Activated T-helper 1 cell treated with Interleukin-2 at 50 U/mL for 16 hours (primary cell): Measurements from ENCODE around the gene EEA1.

Experiments
- DNase-seq: peaks from one replicate; pipeline ENCODE4 v3.0.0-alpha.2; 2020; ENCODE audit warnings: low read depth

The EEA1 gene

GRCh38 chr12:92879698-92880322 is 49.3 kb downstream of the EEA1 start:
- no peak for DNase-seq

DNA sequence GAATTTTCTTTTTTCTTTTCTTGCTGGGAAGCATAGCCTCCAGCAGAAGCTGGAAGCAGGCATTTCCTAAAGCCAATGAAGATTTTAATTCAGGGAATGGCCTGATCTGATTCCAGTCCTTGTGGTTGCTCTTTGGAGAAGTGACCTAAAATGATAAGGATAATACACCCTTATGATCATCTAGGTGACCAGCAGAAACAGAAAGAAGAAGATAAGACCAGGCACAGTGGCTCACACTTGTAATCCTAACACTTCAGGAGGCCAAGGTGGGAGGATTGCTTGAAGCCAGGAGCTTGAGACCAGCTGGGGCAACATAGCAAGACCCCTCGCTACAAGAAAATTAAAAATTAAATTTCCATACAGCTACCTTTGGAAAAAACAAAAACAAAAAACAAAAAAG is 51.2 kb downstream of the EEA1 start:
- DNase-seq = no peak

GRCh38 chr12:92876496-92876895 is 52.6 kb downstream of the EEA1 start:
- no peak for DNase-seq

DNA sequence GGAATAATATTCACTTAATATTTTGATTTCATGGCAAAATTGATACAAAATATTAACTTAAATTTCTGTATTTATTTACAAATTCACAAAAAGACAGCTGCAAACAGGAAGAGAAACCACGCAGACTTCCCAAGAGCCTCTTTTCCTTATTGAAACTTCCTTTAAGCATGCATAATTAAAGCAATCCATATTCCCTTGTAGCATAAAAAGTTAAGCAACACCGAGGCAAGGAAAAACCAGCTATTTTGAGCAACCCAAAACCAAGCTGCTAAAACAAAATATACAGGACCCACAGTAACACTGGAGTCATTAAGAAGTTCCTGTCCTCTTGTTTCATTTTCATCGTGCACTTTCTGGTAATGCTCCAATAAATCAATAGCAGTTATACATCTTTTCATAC is 58.0 kb downstream of the EEA1 start:
- DNase-seq = no peak

- DNase-seq = no peak
Measured at GRCh38 chr12:92866418-92866817, 62.7 kb downstream of the EEA1 start.

DNA sequence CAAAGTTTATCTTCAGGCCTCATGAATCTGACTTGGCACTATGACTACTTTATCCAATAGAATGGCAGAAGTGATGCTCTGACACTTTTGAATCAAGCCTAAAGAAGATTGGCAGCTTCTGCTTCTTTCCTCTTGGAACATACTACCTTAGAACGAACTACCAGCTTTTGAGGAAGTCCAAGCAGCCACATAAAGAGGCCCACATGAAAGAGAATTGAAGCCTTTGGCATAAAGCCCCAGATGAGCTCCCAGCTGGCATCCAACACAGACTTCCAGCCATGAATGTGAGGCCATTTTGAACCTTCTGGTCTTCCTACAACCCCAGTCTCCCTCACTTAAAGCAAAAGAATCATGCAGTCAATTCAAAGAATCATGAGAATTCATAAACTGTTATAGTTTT is 65.8 kb downstream of the EEA1 start:
- no peak for DNase-seq

DNA sequence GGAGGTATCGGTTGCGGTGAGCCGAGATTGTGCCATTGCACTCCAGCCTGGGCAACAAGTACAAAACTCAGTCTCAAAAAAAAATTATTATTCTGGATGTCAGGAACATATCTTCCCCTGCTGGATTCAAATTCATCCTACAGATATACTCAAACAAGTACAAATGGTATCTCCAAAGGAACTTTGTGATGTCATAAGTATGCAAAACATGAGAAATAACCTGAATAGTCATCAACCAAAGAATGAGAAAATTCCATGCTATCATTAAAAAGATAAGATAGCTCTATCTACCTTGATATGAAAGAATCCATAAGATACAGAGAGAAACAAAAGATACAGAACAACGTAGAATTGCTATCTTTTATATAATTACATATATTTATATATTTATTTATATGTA is 67.7 kb downstream of the EEA1 start:
- DNase-seq = no peak

DNA sequence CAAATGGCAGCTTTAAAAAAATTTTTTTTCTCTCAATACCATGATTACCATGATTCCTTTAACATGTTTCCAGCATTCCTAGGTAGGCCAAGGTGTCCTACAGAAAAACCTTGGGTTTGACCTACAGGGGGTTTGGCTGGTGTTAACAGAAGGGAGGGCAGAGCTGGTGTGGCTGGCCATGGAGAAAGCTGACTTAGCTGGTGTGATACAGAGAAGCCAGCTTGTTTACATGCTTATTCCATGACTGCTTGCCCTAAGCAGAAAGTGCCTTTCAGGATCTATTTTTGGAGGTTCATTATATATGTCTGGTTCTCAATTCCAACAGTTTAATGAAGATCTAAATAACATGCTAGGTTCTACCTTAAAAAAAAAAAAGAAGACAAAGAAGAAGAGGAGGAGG is 68.6 kb downstream of the EEA1 start:
- DNase-seq = no peak

- no peak for DNase-seq
Measured at GRCh38 chr12:92859650-92860386, 69.3 kb downstream of the EEA1 start.

DNA sequence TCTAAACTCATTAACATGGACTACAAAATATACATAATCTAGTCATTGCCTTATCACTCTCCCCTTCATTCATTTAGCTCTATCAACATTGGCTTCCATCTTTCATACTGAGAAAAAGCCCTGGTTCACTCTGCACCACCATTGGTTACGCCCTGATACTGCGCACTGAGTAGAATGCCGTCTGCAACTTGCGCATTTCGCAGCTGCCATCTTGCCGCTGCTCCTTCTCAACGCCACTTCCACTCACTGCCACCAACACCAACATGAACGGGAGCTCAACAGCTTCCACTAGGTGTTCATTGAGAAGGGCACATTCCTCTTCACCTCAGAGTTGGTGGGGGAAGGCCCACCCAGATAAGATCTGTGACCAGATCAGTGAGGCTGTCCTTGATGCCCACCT is 71.3 kb downstream of the EEA1 start:
- no peak for DNase-seq

GRCh38 chr12:92854344-92854743 is 74.8 kb downstream of the EEA1 start:
- DNase-seq = no peak

DNA sequence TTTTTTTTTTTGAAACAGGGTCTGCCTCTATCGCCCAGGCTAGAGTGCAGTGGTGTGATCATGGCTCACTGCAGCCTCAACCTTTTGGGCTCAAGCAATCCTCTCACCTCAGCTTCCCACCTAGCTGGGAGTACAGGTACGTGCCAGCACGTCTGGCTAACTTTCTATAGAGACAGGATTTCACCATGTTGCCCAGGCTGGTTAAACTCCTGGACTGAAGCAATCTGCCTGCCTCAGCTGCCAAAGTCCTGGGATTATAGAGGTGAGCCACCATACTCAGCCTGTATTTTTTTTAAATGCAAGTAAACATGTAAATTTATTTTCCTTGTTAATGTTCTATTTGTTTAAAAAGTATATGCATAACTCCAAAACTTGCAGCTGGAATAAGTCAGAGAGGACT is 80.4 kb downstream of the EEA1 start:
- no peak for DNase-seq

GRCh38 chr12:92847368-92847767 is 81.7 kb downstream of the EEA1 start:
- no peak for DNase-seq

- no peak for DNase-seq
Measured at GRCh38 chr12:92845329-92845728, 83.8 kb downstream of the EEA1 start.

- no peak for DNase-seq
Measured at GRCh38 chr12:92844151-92844763, 84.8 kb downstream of the EEA1 start.

- DNase-seq = no peak
Measured at GRCh38 chr12:92829686-92830282, 99.3 kb downstream of the EEA1 start.

DNA sequence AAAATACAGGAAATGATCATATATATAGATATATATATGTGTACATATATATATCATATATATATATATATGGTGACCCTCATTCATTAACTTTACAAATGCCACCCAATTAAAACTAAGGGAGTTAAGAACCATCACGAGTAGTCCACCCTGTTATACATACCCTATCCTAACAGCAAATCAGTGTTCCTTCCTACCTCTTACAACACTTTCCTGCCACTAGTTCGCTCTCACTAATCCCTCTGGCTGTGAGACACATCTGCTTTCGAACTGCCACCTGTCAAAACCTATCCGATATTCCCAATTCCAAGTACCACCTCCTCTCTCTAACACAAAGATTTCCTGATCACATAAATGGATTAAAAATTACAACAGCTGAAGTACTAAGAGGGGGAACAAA is 100.5 kb downstream of the EEA1 start:
- no peak for DNase-seq

DNA sequence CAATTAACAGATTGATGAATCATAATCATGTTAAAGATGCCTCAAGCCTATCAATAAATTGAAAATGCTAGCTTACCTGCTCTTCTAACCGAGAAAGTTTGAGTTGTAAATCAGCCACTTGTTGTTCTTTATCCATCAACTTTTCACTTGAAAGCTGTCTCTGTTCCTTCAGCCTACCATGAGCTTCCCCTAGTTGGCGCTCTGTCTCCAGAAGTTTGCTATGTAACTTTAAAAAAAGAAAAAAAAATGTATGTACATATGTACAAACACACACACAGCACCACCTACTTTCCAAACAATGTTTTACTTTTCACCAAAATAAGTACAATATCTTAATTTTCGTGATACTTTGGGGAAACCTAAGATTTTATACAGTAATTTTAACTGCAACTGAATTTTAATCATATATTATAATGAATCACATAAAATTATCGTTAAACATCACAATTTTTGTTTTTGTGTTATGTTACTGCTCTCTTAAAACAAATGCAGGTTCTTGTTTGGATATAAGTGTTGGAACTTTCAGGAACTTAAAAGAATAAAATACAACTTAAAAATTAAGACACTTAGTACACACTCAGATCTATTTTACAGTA is 101.2 kb downstream of the EEA1 start:
- no peak for DNase-seq

- DNase-seq = no peak
Measured at GRCh38 chr12:92821142-92821541, 108.0 kb downstream of the EEA1 start.

DNA sequence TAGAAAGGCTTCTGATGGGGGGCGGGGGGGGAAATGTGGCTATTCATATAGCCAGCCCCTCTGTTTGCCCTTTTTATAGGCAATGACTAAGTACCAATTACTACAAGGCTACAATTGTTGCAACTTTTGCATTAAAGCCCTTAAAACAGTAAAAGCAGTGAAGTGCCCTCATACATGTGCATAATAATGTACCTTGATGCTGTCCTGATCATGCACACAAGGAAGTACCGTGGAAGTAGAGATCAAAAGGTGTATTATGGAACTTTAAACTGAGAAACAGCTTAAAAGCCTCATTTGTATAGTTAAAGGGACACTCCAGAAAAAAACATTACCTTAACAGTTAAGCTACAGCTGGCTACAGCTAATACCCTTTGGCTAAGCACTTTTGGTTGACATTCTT is 114.5 kb downstream of the EEA1 start:
- DNase-seq = no peak

DNA sequence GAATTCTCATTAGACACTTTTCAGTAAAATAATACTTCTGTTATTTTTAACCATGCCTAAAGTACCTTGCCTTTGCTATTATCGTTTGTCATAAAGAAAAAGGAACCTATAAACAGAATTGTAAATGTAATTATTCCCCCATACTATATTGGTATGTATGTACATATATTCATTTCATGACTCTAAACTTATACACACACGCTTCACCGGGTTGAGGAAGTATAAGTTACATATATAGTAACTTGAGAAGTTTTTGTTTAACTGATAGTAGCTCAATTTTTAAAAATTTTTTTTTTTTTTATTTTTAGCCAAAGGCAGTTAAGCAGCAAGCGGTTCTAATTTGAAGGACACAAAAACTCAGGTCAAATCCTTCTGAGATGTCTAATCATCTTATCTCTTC is 118.7 kb downstream of the EEA1 start:
- DNase-seq = no peak

- DNase-seq = no peak
Measured at GRCh38 chr12:92803903-92804302, 125.2 kb downstream of the EEA1 start.

DNA sequence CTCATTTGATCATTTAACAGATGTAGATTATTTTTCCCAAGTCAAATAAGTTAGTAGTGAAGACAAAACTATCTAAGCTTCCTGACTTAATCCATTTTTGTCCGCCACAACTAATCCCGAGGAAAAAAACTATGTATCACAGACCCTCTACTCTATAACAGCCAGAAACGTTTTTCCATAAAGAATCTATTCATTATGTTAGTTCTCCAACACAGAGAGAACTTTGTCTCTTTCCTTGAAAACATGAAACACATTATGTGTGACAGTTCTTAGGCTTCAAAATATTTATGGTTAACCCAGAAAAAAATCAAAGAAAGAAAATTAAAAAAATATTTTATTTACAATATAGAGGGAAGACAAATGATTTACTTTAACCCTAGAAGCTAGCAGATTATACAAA is 126.2 kb downstream of the EEA1 start:
- DNase-seq = no peak
